Stimulated activated CD4-positive, alpha-beta T cell treated with anti-CD3 and anti-CD28 coated beads, TNF-alpha, amount 100 ng/mL, for 4 hours (primary cell): ENCODE results near the gene LATS2.
"Not testable (repeated sequence)": the region's sequence is repeated elsewhere in the genome, so short reads cannot be mapped to it uniquely, and the experiment has no call there.

Source experiments
- DNase-seq, 3 experiments: peaks; one replicate each; pipeline ENCODE4 v3.0.0-alpha.2; 2020; ENCODE audit warnings: low read depth in 3 of 3

The LATS2 gene

DNA sequence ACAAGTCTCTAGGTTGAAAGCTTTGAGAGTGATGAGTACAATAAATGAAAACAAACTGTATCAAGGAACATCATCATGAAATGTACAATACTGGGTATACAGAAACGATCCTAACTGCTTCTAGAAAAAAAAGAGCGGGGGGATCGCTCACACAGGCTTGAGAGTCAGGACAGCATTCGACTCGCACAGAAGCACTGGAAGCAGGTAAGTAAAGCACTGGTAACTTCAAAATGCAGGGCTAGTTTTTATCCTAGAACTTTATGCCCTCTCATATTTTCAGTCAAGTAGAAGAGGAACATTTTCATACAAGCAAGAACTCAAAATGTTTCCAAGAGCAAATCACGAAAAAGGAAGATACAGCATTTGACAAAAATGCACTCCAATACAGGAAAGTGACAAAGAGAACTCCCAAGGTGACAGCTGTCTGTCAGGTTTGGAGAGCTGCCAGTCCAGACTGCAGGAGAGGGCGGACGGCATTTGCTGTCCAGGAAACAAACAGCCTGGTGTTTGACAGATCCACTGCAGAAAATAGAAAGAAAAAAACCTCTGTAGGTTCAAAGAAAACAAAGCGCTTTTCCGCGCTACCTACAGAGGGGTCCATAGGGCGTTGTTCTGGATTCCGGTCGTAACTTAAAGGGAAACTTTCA lies 100.6 kb downstream of the LATS2 start:
- DNase-seq, result no peak

- DNase-seq, result not testable (repeated sequence)
Observed at GRCh38 chr13:20957049-20957620, 104.3 kb downstream of the LATS2 start.

- no peak for DNase-seq
Observed at GRCh38 chr13:20955496-20955895, 105.9 kb downstream of the LATS2 start.

- no peak for DNase-seq
Observed at GRCh38 chr13:20953245-20953931, 108.0 kb downstream of the LATS2 start.

- no peak for DNase-seq
Observed at GRCh38 chr13:20952838-20953237, 108.5 kb downstream of the LATS2 start.

DNA sequence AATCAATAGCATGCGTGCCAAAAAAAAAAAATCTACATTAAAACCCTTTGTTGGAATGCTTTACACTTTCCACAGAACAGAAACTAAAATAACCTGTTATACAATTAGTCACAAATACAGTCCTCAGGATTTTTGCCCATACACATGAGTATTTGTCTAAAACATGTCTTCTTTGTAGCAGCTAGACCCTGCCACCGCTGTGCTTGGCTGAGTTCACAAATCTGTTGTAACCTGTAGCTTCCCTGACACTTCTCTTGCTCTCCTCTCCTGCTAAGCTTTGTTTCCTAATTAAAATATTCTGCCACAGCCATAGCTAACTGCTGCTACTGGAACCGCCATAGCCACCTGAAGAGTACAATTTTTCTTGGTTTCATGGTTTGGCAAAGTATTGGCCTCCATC lies 113.4 kb downstream of the LATS2 start:
- not testable (repeated sequence) for DNase-seq

- DNase-seq, result no peak
Observed at GRCh38 chr13:20945952-20946383, 115.4 kb downstream of the LATS2 start.

DNA sequence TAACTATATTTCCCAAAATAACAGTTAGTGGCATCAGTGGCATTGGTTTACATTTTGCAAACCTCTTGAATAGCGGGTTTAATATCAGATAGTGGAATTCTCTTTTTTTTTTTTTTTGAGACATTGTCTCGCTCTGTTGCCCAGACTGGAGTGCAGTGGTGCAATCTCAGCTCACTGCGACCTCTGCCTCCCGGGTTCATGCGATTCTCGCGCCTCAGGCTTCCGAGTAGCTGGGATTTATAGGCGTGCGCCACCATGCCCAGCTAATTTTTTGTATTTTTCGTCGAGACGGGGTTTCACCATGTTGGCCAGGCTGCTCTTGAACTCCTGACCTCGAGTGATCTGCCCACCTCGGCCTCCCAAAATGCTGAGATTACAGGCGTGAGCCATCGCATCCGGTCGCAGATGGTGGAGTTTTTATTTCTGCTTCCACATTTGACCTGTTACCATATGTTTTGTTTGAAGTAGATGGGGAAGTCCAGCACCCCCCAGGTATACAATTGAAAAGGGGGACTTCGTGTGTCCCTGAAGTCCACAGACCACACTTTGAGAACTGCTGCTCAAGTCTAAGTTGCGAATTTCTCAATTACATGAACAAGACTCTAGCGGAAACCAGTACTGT lies 118.3 kb downstream of the LATS2 start:
- DNase-seq, result no peak

DNA sequence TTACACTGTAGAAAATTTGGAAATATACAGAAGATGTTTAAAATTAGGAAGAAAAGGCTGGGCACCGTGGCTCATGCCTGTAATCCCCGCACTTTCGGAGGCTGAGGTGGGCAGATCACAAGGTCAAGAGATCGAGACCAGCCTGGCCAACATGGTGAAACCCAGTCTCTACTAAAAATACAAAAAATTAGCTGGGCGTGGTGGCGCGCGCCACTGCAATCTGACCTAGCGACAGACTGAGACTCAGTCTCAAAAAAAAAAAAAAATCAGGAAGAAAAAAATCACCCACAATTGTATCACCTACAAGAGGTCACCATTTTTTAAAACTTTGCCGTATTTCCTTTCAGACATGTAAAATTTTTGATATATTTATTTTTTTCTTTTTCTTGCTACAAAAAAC lies 120.9 kb downstream of the LATS2 start:
- DNase-seq, result not testable (repeated sequence)

DNA sequence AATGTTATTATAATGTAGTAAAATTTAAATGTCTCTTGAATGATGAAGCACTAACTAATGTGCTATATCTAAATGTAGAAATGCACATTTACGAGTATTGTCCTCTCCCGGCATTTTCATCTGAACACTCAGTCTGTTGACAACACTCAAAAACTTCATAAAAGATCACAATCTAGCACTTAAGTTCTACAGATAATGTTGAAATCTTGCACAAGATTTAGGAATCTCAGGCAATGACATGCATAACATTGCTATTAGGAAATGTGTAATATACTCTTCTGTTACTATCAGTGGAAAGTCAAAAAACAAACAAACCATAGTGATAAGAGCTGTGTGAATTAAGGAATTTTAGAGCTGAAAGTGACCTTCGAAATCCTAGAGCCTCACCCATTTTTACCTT lies 121.3 kb downstream of the LATS2 start:
- no peak for DNase-seq

DNA sequence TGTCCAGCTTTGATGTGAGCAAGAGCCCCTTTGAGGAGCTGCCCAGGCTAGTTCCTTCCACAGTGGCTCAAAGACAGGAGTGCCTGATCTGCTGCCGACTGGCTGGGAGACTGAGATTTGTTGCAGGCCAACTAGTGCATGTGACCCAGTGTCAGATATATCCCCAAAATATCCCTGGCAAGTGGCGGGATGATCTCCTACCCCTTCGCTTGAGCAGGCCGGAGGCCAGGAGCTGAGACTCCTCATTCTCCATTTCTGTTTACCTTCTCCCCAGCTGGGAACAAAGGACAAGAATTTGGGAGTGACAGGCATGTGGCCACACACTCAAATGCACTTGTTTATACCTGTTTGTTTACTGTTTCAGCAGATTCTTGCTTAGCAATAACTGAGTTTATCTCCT lies 121.7 kb downstream of the LATS2 start:
- DNase-seq, result no peak

GRCh38 chr13:20938302-20938701 lies 123.1 kb downstream of the LATS2 start:
- DNase-seq, result no peak

GRCh38 chr13:20927596-20928257 lies 133.7 kb downstream of the LATS2 start:
- no peak for DNase-seq

DNA sequence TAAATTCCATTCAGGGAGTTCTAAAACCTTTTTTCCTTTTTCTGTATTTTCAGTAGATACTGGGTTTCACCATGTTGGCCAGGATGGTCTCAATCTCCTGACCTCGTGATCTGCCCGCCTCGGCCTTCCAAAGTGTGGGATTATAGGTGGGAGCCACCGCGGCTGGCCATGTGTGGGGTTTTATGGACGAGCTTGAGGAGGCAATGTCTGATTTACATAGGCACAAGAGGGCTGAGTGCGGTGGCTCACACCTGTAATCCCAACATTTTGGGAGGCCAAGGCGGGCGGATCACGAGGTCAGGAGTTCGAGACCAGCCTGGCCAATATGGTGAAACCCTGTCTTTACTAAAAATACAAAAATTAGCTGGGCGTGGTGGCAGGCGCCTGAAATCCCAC lies 136.0 kb downstream of the LATS2 start:
- DNase-seq, result not testable (repeated sequence)

- peak; percentile 27 to 51 (median 38) for DNase-seq
Observed at GRCh38 chr13:20924758-20925394, 136.5 kb downstream of the LATS2 start.

GRCh38 chr13:20923272-20923671 lies 138.1 kb downstream of the LATS2 start:
- no peak for DNase-seq
